ENCODE results near the gene AFAP1L2.

The AFAP1L2 gene

DNA sequence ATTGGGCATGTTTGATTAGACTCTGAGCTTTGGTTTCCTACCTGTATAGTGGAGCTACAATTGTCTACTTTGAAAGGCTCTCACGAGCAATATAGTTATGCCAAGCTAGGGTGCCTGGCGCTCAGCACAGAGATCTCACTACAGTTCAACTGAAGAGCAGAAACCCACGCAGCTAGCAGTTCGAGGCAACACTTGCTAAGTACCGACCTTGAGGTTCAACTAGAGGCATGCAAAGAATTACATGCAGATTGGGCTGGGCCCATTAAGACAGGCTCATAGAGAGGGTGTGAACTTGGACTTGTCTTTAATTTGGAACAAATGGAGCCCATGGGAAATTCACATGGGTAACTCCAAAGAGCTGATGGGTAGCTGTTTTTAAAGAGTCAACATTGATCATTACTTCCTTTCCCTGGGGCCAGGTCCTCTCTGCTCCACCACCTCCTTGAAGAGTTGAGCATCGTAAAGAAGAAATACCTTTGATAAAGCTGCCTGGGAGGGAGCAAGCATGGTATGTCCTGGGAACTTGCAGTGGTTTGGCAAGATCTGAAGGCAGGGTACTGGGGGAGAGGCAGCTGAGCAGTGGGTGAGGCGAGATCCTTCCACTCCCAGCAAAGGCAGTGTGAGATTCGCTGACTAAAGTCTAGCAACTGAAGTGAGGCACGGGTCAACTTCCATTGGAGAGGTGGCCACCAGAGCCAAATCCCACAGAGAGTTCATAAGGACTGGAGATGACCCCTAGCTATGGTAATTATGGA, 25.5 kb upstream of the AFAP1L2 start:
- no peak overlapping the region for H3K4me3 ChIP-seq (ENCODE audit: low read depth, low read length)
- DNase-seq (ENCODE audit: low read depth) = no peak
- TF ChIP-seq, protein P1, sequence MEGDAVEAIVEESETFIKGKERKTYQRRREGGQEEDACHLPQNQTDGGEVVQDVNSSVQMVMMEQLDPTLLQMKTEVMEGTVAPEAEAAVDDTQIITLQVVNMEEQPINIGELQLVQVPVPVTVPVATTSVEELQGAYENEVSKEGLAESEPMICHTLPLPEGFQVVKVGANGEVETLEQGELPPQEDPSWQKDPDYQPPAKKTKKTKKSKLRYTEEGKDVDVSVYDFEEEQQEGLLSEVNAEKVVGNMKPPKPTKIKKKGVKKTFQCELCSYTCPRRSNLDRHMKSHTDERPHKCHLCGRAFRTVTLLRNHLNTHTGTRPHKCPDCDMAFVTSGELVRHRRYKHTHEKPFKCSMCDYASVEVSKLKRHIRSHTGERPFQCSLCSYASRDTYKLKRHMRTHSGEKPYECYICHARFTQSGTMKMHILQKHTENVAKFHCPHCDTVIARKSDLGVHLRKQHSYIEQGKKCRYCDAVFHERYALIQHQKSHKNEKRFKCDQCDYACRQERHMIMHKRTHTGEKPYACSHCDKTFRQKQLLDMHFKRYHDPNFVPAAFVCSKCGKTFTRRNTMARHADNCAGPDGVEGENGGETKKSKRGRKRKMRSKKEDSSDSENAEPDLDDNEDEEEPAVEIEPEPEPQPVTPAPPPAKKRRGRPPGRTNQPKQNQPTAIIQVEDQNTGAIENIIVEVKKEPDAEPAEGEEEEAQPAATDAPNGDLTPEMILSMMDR (IDR thresholded peaks at IDR 0.05; ENCODE audit: low read depth, low read length, missing control alignments) = no peak
- in situ Hi-C loops (cut with HindIII; ENCODE audit: low sequenced_read_pairs) = loop anchor here (5.0 kb wide), 2 partner anchors 43 to 52 kb away; no protein-coding TSS in a partner anchor

DNA sequence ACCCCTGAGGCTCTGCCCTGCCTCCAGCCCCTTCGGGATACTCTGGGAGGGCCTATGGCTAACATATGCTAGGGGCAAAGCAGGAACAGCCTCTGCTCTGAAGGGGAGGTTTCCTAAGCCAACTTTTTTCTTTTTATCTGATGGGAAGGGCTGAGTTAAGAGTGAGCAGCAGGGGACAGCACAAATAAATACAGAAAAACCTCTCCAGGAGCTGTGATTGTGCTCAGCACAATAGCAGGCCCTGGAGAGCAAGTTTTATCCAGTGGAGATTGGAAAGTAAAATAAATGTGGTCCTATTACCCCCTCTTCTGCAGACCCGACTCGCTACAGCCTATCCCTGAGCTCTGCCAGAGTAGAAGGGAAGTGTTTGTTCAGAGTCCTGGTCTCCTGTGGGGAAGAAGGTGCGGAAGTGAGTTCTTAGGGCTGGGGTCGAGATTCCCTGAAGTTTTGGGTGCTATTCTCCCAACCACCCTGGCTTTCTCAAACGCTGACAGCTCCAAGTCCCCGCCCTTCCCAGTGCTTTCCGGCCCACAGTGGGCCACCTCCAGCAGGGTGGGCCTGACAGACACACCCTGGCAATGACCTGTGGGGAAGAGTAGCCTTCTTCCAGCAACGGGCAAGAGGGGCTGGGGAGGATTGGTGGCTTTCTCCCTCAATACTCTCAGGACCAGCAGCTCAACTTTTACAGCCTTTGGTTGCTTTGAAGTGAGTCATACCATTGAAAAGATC, 23.0 kb upstream of the AFAP1L2 start:
- in situ Hi-C loops (cut with HindIII; ENCODE audit: low sequenced_read_pairs) = no loop called here
- H3K4me3 ChIP-seq (ENCODE audit: low read depth, low read length) = no peak overlapping the region
- DNase-seq (ENCODE audit: low read depth) = peak; percentile 16
- TF ChIP-seq, protein P1 (IDR thresholded peaks at IDR 0.05; ENCODE audit: low read depth, low read length, missing control alignments) = peak; percentile 17

DNA sequence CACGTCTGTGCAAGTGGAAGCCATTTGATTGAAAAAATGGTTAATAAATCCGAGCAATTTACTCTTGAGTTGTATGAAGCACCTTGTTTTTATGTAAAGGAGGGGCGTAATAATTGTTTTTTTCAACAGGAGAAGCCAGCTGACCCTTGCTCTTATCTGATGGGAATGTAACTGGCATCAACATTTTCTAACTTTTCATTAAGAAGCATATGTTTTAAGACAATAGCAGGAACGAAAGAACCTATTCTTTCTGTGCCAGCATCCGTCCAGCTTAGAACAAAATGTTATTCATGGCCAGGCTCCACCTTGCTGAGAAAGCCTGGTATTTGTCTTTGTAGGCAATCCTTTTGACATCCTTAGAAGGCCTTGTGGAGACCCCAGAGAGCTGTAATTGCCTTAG, 22.2 kb upstream of the AFAP1L2 start:
- in situ Hi-C loops (cut with HindIII; ENCODE audit: low sequenced_read_pairs) = no loop called here
- H3K4me3 ChIP-seq (ENCODE audit: low read depth, low read length) = no peak overlapping the region
- no peak for DNase-seq (ENCODE audit: low read depth)
- TF ChIP-seq, protein P1 (IDR thresholded peaks at IDR 0.05; ENCODE audit: low read depth, low read length, missing control alignments) = no peak

DNA sequence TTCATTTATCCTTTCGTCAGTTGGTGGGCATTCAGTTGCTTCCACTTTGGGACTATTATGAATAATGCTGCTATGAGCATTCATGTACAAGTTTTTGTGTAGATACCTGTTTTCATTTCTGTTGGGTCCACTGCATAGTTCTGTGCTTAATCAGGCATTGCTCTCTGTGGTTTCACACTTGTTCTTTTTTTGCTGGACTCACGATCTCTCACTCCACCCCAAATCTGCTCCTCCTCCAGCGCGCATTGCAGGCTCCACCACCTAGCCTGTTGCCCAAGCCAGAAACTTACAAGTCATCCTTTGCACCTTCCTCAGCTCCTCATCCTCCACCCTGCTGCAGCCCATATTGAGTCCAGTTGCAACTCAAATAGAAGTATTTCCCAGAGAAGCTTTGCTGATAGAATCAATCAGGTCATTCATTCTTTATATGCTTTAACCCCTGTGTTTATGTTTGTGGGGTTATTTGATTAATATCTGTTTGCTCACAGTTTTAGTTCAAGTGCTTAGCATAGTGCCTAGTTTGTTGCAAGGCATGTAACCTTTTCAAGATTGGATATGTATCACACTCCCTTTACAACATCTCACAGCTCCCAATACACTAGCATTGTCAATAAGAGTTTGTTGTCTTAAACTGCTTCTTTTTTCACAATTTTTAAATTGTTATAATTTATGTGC, 16.6 kb upstream of the AFAP1L2 start:
- DNase-seq (ENCODE audit: low read depth) = no peak
- TF ChIP-seq, protein P1 (IDR thresholded peaks at IDR 0.05; ENCODE audit: low read depth, low read length, missing control alignments) = no peak
- no peak overlapping the region for H3K4me3 ChIP-seq (ENCODE audit: low read depth, low read length)
- in situ Hi-C loops (cut with HindIII; ENCODE audit: low sequenced_read_pairs) = no loop called here

DNA sequence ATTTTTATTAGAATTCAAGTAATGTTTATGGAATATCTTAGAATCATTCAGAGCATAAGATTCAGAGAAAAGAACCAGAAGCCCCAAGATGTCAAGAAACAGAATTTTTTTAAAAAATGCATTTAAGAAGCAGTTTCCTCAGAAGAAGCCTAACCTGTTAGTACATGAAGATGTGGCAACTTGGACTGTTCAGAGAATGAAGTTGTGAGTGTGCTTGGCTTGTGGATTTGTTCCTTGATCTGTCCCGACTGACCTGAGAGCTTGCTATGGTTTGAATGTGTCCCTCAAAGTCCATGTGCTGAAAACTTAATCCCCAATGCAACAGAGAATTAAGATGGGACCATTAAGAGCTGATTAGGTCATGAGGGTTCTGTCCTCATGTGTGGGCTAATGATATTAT, 13.8 kb upstream of the AFAP1L2 start:
- no peak for DNase-seq (ENCODE audit: low read depth)
- no peak overlapping the region for H3K4me3 ChIP-seq (ENCODE audit: low read depth, low read length)
- TF ChIP-seq, protein P1 (IDR thresholded peaks at IDR 0.05; ENCODE audit: low read depth, low read length, missing control alignments) = no peak
- in situ Hi-C loops (cut with HindIII; ENCODE audit: low sequenced_read_pairs) = no loop called here

DNA sequence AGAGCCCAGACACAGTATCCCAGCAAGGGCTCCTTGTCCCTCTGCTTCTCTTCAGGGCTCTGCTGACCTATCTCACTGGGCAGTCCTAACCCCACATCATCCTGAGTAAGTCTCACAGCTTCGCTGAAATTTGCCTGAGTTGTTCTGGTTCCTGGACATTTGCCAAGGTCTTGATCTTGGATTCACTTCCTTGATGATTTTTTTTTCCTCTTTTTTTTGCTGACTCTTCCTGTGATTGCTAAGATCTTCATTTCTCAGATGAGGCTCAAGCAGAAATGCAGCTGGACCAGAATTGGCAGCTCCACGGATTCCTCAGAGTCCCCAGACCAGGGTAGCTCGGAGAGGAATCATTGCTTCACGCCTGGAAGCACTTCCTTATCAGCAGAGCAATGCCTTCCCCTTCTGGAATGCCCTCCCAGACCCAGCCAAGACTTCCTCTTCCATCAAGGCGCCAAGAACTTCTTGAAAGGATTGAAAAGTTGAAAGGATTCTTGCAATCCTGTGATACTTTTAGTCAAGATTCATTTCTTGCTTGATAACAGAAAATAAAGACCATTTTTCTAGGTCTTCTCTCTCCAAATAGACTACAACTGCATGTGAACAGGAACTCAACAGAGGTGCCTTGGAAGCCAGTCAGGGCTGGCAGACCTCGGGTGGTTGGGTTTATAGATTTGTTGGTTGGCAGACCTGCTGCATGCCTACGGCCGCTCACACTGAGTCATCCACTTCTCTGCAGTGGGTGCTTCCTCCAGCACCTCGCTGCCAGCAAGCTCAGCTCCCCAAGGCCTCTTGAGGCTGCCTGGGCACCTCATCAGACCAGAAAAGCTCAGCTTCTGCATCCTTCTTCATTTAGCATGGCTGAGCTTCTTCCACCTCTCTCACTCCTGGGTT, 8.8 kb upstream of the AFAP1L2 start:
- in situ Hi-C loops (cut with HindIII; ENCODE audit: low sequenced_read_pairs) = no loop called here
- DNase-seq (ENCODE audit: low read depth) = no peak
- no peak overlapping the region for H3K4me3 ChIP-seq (ENCODE audit: low read depth, low read length)
- TF ChIP-seq, protein P1 (IDR thresholded peaks at IDR 0.05; ENCODE audit: low read depth, low read length, missing control alignments) = no peak
